K562 (cell line): Measurements from ENCODE around the gene AURKB. TPM values are rescaled to one million over a fixed set of nuclear protein-coding genes. Genes with fewer than 3 reads are reported as not detected.

Experiments used
- ATAC-seq: fragments of 200-7000 bp; cut with Tn5 transposase; 3 replicates; pipeline ENCODE4 v1.9.1; 2020; ENCODE audit warnings: moderate library complexity
- BruUV-seq: library from RNA; stranded (reverse); fragments of 400-500 nt; replicated peaks from 2 replicates; lab custom pipeline; 2021; lab: Mats Ljungman, UMichigan
- CTCF ChIA-PET: fragments of 300-600 bp; formaldehyde crosslinking; extraction: SDS; loops from one replicate; lab custom pipeline; 2021; ENCODE audit warnings: low intra/inter-chr PET ratio; lab: Yijun Ruan, JAX
- POLR2A ChIA-PET: fragments of 300-600, 350-650 bp; sonication (Branson Sonifier 250); formaldehyde crosslinking; extraction: SDS; loops from one replicate; lab custom pipeline; 2021; ENCODE audit warnings: antibody characterized with exemption, inconsistent platforms; lab: Yijun Ruan, JAX
- DNase-seq, 4 experiments: peaks; one replicate each; pipeline versions ENCODE4 v3.0.0 to v3.0.0-alpha.2; 2011 to 2018; ENCODE audit warnings: low spot score in 3 of 4, mixed read lengths in 3 of 4; ENCODE audit errors: extremely low read depth in 1 of 4
- FAIRE-seq: peaks from 2 replicates; lab custom pipeline; 2011; peaks lifted over from hg19 to GRCh38; lab: Jason Lieb, UNC
- H2AFZ ChIP-seq: 2 replicates; pipeline ENCODE4 v1.6.0; 2011; ENCODE audit warnings: low read depth, low read length, control low read depth, inconsistent platforms
- H3K27ac ChIP-seq: fragments of 200-600 bp; 3 replicates; pipeline ENCODE4 v1.8.0; 2011; ENCODE audit warnings: low read depth, mild to moderate bottlenecking, control low read depth, inconsistent platforms, low read length, moderate library complexity, mixed read lengths; ENCODE audit errors: extremely low read depth
- H3K27me3 ChIP-seq, 2 experiments: fragments of 300-600 bp in 1 of 2; 2 replicates in 1 of 2; 3 replicates in 1 of 2; pipeline versions ENCODE4 v1.6.0 to v1.8.0; 2011; ENCODE audit warnings: inconsistent platforms in 2 of 2, low read length in 2 of 2, mild to moderate bottlenecking in 1 of 2, mixed read lengths in 1 of 2, moderate library complexity in 1 of 2; ENCODE audit not compliant: control insufficient read depth in 2 of 2, insufficient read depth in 2 of 2
- H3K36me3 ChIP-seq: fragments of 300-600 bp; 3 replicates; pipeline ENCODE4 v1.8.0; 2011; ENCODE audit warnings: mild to moderate bottlenecking, low read length, inconsistent platforms; ENCODE audit not compliant: control insufficient read depth, insufficient read depth
- H3K4me1 ChIP-seq, 2 experiments: fragments of 200-600 bp in 1 of 2; replicated peaks in 1 of 2; 2 replicates in 1 of 2; 3 replicates in 1 of 2; pipeline versions ENCODE4 v1.5.1 to v1.8.0; 2011; ENCODE audit warnings: inconsistent platforms in 2 of 2, low read length in 2 of 2, mild to moderate bottlenecking in 1 of 2, mixed read lengths in 1 of 2, moderate library complexity in 1 of 2; ENCODE audit not compliant: control insufficient read depth in 2 of 2, insufficient read depth in 2 of 2
- H3K4me2 ChIP-seq: 2 replicates; pipeline ENCODE4 v1.6.1; 2011; ENCODE audit warnings: low read length, control low read depth, inconsistent platforms, mixed read lengths; ENCODE audit not compliant: insufficient read depth
- H3K4me3 ChIP-seq: fragments of 200-600 bp; sonication (generic), shearing (Covaris generic); 2 replicates; pipeline ENCODE4 v1.5.1; 2016; ENCODE audit warnings: control low read depth, inconsistent platforms
- H3K79me2 ChIP-seq: fragments of 200-600 bp; 3 replicates; pipeline ENCODE4 v1.8.0; 2011; ENCODE audit warnings: low read length, inconsistent platforms; ENCODE audit not compliant: control insufficient read depth, insufficient read depth
- H3K9ac ChIP-seq, 2 experiments: 2 replicates each; pipeline versions ENCODE4 v1.6.0 to v1.6.1; 2011; ENCODE audit warnings: low read depth in 2 of 2, low read length in 2 of 2, control low read depth in 1 of 2, inconsistent platforms in 1 of 2, mild to moderate bottlenecking in 1 of 2, mixed read lengths in 1 of 2; ENCODE audit not compliant: insufficient read depth in 1 of 2
- H3K9me1 ChIP-seq: one replicate; pipeline ENCODE4 v1.6.0; 2011; ENCODE audit warnings: inconsistent platforms, mild to moderate bottlenecking, low read length, moderate library complexity; ENCODE audit not compliant: control insufficient read depth, insufficient read depth
- H3K9me3 ChIP-seq: replicated peaks from 2 replicates; pipeline ENCODE4 v1.5.1; 2011; ENCODE audit warnings: low read depth, low read length, inconsistent platforms; ENCODE audit not compliant: control insufficient read depth, insufficient read depth
- H4K20me1 ChIP-seq: replicated peaks from 2 replicates; pipeline ENCODE4 v1.6.1; 2011; ENCODE audit warnings: low read length, inconsistent platforms, mixed read lengths; ENCODE audit not compliant: control insufficient read depth, insufficient read depth
- ARNT ChIP-seq, 2 experiments: fragments of 450-650 bp; IDR thresholded peaks; 2 replicates each; pipeline ENCODE4 v1.6.1; 2016; ENCODE audit warnings: mild to moderate bottlenecking in 1 of 2
- HMGXB4 ChIP-seq: sonication (generic); formaldehyde crosslinking; IDR thresholded peaks from 2 replicates; pipeline ENCODE4 v1.8.1; 2023; ENCODE audit warnings: mild to moderate bottlenecking, missing genetic modification reagents
- MAZ ChIP-seq, 2 experiments: fragments of 450-650 bp in 1 of 2; sonication (generic) in 1 of 2; formaldehyde crosslinking; IDR thresholded peaks in 1 of 2; conservative IDR thresholded peaks in 1 of 2; 2 replicates each; pipeline versions ENCODE4 v1.4.0 to v1.5.0; 2020; ENCODE audit warnings: mild to moderate bottlenecking in 1 of 2, missing genetic modification reagents in 1 of 2
- NCOR1 ChIP-seq: fragments of 450-650 bp; IDR thresholded peaks from 2 replicates; pipeline ENCODE4 v1.6.1; 2016; ENCODE audit warnings: mild to moderate bottlenecking, moderate library complexity
- RBM25 ChIP-seq: fragments of 200-400 bp; formaldehyde crosslinking; IDR thresholded peaks from 2 replicates; pipeline ENCODE4 v1.6.1; 2018; ENCODE audit warnings: low read length, low read depth, moderate library complexity; ENCODE audit not compliant: severe bottlenecking
- RNF2 ChIP-seq: sonication (generic); IDR thresholded peaks from 2 replicates; pipeline ENCODE4 v1.6.1; 2016
- SMARCE1 ChIP-seq: fragments of 450-650 bp; IDR thresholded peaks from 2 replicates; pipeline ENCODE4 v1.7.1; 2016; ENCODE audit warnings: mild to moderate bottlenecking
- TCF3 ChIP-seq: sonication (generic); formaldehyde crosslinking; IDR thresholded peaks from 2 replicates; pipeline ENCODE4 v1.4.0; 2020; ENCODE audit warnings: mild to moderate bottlenecking, missing genetic modification reagents
- ZNF316 ChIP-seq: fragments of 450-650 bp; IDR thresholded peaks from 2 replicates; pipeline ENCODE4 v1.6.1; 2016
- ZNF407 ChIP-seq: fragments of 450-650 bp; IDR thresholded peaks from 2 replicates; pipeline ENCODE4 v1.6.1; 2016; ENCODE audit warnings: low read depth
- WGBS: fragments of 100-300 bp; shearing (Covaris generic); methylation state at CpG from one replicate; pipeline ENCODE4 v1.1.6; 2016; ENCODE audit warnings: low coverage, mixed read lengths; ENCODE audit not compliant: insufficient coverage; ENCODE audit errors: missing lambda C conversion rate; 5-methylcytosine and 5-hydroxymethylcytosine counted together
- in situ Hi-C: fragments of 300-500 bp; cut with MboI; formaldehyde crosslinking; loops from 4 replicates; pipeline ENCODE4 v1.15.0; 2018; ENCODE audit warnings: inconsistent platforms, mixed read lengths
- intact Hi-C: fragments of 100-400 bp; cut with micrococcal nuclease; formaldehyde crosslinking; loops from 2 replicates; pipeline ENCODE4 v1.14.2; 2022
- polyA plus RNA-seq, 8 experiments: library from polyadenylated mRNA; depleted of rRNA in 4 of 8; stranded (reverse) in 5 of 8; unstranded in 3 of 8; fragments of >200 nt; fragmentation: Nextera tagmentation in 2 of 8; fragmentation: Illumina TruSeq in 1 of 8; extraction: Ambion mirVana in 2 of 8; extraction: Trizol in 1 of 8; gene quantifications; 2 replicates each; pipeline versions ENCODE4 v1.2.1 to v1.2.3, GENCODE V29; 2011 to 2014; ENCODE audit warnings: inconsistent platforms in 1 of 8, missing spikeins in 1 of 8
- total RNA-seq, 7 experiments: library from RNA; depleted of rRNA in 6 of 7; stranded (reverse); fragments of >200 nt in 6 of 7; fragmentation: Illumina TruSeq in 2 of 7; extraction: Trizol in 2 of 7; gene quantifications; 2 replicates each; pipeline versions ENCODE4 v1.2.1 to v1.2.3, GENCODE V29; 2011 to 2021; ENCODE audit warnings: low replicate concordance in 1 of 7

Gene AURKB
- total and polyA plus RNA-seq, 9 of the 15 experiments (the other 6 are each of a cell fraction or from before 2014, with no cell fraction given): 27.2 to 114 (median 74.8) TPM

GRCh38 chr17:8234361-8235270, 24.2 kb upstream of the AURKB start:
- H3K4me3 ChIP-seq: no peak overlapping the region
- no peak overlapping the region for H3K4me2 ChIP-seq
- in situ Hi-C loops (no loop called here), intact Hi-C loops (no loop called here)
- H3K36me3 ChIP-seq: peaks cover 94% of the 10 kb centered on the region; the same call in 2 of the 3 replicates
- WGBS: 93% methylated on average over 16 of the region's 21 CpGs
- FAIRE-seq (no peak), DNase-seq (no peak), ATAC-seq (no peak)
- BruUV-seq: no TSS peak
- H3K27me3 ChIP-seq: no peaks in the 10 kb centered on the region
- H3K79me2 ChIP-seq: no peaks in the 10 kb centered on the region
- ChIA-PET CTCF (no interaction called here), POLR2A (interaction anchor here (0.6 to 1.9 kb wide), 6 partner anchors 8 to 61 kb away, joined by 3 to 10 read pairs (median 4); partner anchors contain the start of genes AURKB and SLC25A35)
- H3K27ac ChIP-seq: no peak overlapping the region
- H3K9ac ChIP-seq: 0 out of 4 replicates have a peak overlapping the region, but pooled peaks of 1 of the 2 experiments have one; percentile 13
- no peaks in the 10 kb centered on the region for H3K9me1 ChIP-seq
- no peaks in the 10 kb centered on the region for H4K20me1 ChIP-seq
- H3K4me1 ChIP-seq: peaks cover 5 to 6% of the 10 kb centered on the region in 2 experiments; a peak in 3 of 5 replicates
- no peaks in the 10 kb centered on the region for H3K9me3 ChIP-seq
- H2AFZ ChIP-seq: no peak overlapping the region
- no peak for TF ChIP-seq MAZ (CRISPR knock-in tag; conservative IDR thresholded peaks at IDR 0.05 in 1 of 2, IDR thresholded peaks at IDR 0.05 in 1 of 2)
- no peak for TF ChIP-seq RNF2
- TF ChIP-seq ZNF407: no peak
- no peak for TF ChIP-seq ARNT (IDR thresholded peaks at IDR 0.05)
- no peak for TF ChIP-seq NCOR1
- no peak for TF ChIP-seq ZNF316
- TF ChIP-seq TCF3: no peak
- no peak for TF ChIP-seq HMGXB4 (CRISPR knock-in tag)
- no peak for TF ChIP-seq SMARCE1
- no peak for TF ChIP-seq RBM25
